HG03159 (cell line): Measurements from ENCODE around the gene DDX39B.
"Not testable (repeated sequence)": the region's sequence is repeated elsewhere in the genome, so short reads cannot be mapped to it uniquely, and the experiment has no call there.

Experiments used
- ATAC-seq: cut with Tn5 transposase; IDR thresholded peaks from one replicate; pipeline ENCODE4 v1.9.1; 2021; ENCODE audit warnings: mild to moderate bottlenecking, moderate library complexity; ENCODE audit not compliant: unreplicated experiment

Gene DDX39B

DNA sequence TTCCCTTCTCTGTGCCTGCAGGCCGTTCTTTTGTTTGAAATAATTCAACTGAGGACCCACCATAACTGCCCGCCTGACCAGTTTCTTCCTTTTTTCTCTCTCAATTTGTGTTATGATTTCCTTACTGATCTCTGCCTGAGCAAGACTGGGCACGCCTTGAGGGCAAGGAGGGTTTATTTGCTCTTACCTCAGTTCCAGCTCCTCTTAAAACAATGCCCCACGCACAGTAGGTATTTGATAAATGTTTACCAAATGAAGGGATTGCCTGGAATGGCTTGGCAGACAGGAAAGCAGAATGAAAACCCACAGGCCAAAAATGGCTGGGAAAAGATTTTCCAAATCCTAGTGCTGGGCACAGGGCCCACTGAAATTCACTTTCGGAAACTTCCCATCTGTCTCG is 54.1 kb downstream of the DDX39B start:
- ATAC-seq: not testable (repeated sequence)

DNA sequence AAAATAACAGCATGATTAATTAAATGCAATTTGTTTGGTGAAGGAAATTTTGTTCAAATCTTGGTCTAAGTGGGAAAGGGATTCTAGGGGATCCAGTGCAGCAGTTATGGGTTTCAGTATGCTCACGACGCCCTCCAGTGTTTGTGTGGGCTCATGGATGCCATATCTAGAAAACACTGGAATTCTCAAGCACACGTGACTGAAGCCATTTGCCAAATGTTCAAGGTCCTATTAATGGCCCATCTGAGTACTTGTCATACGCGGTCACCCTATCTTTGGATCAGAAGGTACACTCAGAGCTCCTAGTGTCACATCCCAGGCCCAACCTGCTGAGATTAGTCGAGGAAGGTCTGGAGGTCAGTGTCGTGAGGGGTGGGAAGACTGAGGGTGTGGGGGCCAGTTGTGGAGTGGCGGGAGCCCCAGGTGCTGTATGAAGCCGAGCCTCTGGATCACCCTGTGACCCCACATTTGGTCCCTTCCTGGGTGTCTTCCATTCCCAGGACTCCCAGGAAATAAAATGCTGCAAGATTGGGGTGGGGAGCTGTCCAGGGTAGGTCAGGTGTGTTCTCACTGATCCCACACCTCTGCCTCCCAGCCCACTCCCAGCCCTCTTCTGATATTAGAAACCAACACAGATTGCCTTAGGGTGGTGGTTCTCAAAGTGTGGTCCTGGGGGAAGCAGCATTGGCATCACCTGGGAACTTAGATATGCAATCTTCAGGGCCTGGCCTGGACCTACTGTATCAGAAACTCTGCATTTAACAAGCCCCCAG is 55.6 kb downstream of the DDX39B start:
- not testable (repeated sequence) for ATAC-seq

DNA sequence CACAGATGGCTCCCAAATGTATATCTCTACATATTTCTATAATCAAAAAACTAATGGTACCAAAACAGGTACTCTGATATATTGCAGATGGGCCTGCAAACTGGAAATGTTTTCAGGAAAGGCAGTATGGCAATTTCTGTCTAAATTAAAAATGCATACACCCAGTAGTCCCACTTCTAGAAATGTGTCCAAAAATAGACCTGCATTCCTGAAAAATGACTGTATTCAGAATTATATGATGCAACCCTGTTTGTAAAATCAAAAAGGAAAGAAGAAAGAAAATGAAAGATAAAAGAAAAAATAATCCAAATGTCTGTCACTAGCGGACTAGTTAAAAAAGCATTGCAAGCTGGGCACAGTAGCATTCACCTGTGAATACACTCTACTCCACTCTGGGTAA is 56.7 kb downstream of the DDX39B start:
- no peak for ATAC-seq

DNA sequence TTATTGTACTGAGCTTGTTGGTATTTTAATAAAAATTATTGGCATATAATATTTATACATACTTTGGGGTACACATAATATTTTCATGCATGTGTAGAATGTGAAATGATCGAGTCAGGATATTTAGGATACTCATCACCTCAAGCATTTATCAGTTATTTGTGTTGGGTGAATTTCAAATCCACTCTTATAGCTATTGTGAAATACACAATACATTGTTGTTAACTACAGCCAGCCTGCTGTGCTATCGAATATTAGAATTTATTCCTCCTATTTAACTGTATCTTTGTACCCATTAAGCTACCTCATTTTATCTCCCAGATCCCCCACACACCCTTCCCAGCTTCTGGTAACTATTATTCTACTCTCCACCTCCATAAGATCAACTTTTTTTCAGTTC is 58.4 kb downstream of the DDX39B start:
- no peak for ATAC-seq

DNA sequence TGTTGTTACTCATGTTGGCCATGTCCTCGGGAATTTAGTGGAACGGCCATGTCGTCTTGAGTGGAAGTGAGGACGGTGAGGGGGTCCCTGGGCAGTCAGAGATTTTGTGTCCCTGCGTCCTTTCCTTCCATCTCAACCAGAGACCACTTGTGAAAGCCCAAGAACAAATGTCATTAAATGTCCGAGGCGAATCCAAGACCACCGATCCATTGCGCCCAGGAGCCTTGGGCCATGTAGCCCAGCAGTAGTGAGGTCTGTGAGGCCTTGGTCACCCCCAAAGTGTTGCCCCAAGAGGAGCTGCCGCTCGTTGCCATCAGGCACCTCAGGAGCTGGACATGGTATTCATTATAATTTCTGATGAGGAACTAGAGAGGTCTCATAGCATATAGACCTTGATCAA is 61.2 kb downstream of the DDX39B start:
- no peak for ATAC-seq
